ENCODE data around the gene PDCD2. TPM values are rescaled to one million over a fixed set of nuclear protein-coding genes. Genes with fewer than 3 reads are reported as not detected.
A peak's percentile ranks its signal among the peaks of the same experiment; 100 is the strongest.

Gene PDCD2
- total and polyA plus RNA-seq, 9 of the 15 experiments (the other 6 are each of a cell fraction or from before 2014, with no cell fraction given) = 67.3 to 430 (median 318) TPM

GRCh38 chr6:170552765-170553533, 31.5 kb downstream of the PDCD2 start, which contains the start of gene PSMB1 (continued):
- TF ChIP-seq ZBTB40 (IDR thresholded peaks at IDR 0.05) = peak; percentile 96
- TF ChIP-seq ZBTB40 (CRISPR knock-in tag; IDR thresholded peaks at IDR 0.05) = no peak
- TF ChIP-seq ESRRA (IDR thresholded peaks at IDR 0.05; ENCODE audit: borderline replicate concordance, low read depth) = peak; percentile 76
- TF ChIP-seq ZNF282 (CRISPR knock-in tag; IDR thresholded peaks at IDR 0.05) = no peak
- 0 out of 2 replicates have a peak, but pooled peaks have one; percentile 49 for TF ChIP-seq GABPB2 (CRISPR knock-in tag; conservative IDR thresholded peaks at IDR 0.05)
- TF ChIP-seq CCNT2 (IDR thresholded peaks at IDR 0.05; ENCODE audit: borderline replicate concordance, extremely low read depth, insufficient read length, low read depth, low read length) = no peak
- peak; percentile 98 for TF ChIP-seq NFRKB (IDR thresholded peaks at IDR 0.05; ENCODE audit: low read depth)
- TF ChIP-seq ZNF699 (CRISPR knock-in tag; IDR thresholded peaks at IDR 0.05; ENCODE audit: insufficient replicate concordance) = no peak
- TF ChIP-seq TBP (optimal IDR thresholded peaks at IDR 0.05; ENCODE audit: low read depth, low read length) = peak; percentile 93
- TF ChIP-seq NR3C1 (CRISPR knock-in tag; IDR thresholded peaks at IDR 0.05) = no peak
- TF ChIP-seq PHF21A (IDR thresholded peaks at IDR 0.05; ENCODE audit: borderline replicate concordance, low read depth) = 0 out of 2 replicates have a peak, but pooled peaks have one; percentile 26
- TF ChIP-seq SLC30A9 (CRISPR knock-in tag; IDR thresholded peaks at IDR 0.05) = no peak
- TF ChIP-seq ELF4 (CRISPR knock-in tag; IDR thresholded peaks at IDR 0.05) = 0 out of 2 replicates have a peak, but pooled peaks have one; percentile 41
- 0 out of 4 replicates have a peak, but pooled peaks of 1 of the 2 experiments have one; percentile 38 for TF ChIP-seq CSDE1 (IDR thresholded peaks at IDR 0.05)
- TF ChIP-seq ZBTB49 (CRISPR knock-in tag; IDR thresholded peaks at IDR 0.05; ENCODE audit: borderline replicate concordance) = peak; percentile 94; the same call in 1 of the 2 replicates
- no peak for TF ChIP-seq POLR2AphosphoS2 (IDR thresholded peaks at IDR 0.05; ENCODE audit: low read length)
- TF ChIP-seq BCOR (IDR thresholded peaks at IDR 0.05) = peak; percentile 59
- 0 out of 2 replicates have a peak, but pooled peaks have one; percentile 27 for TF ChIP-seq BHLHE40 (IDR thresholded peaks at IDR 0.05; ENCODE audit: low read length)

All from K562 (cell line).